ENCODE results near the gene NCKAP1. TPM values are rescaled to one million over a fixed set of nuclear protein-coding genes. Genes with fewer than 3 reads are reported as not detected.
"Not testable (repeated sequence)": the region's sequence is repeated elsewhere in the genome, so short reads cannot be mapped to it uniquely, and the experiment has no call there.

The NCKAP1 gene
- total RNA-seq, 1 experiment from 2014 or later, result 79.4 TPM

DNA sequence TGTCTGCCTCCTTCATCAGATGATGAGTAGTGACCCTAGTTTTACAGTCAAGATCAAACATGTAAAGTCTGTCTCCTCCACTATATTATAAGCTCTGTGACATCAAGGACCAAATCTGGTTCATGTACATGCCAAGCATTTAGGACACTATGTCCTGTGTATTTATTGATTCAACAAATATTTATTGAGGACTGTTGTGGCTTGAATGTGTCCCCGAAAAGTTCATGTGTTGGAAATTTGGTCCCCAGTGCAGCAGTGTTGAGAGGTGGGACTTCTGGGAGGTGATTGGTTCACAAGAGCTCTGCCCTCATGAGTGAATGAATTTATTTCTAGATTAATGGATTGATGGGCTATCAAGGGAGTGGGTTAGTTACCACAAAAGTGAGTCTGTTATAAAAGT lies 125.2 kb downstream of the NCKAP1 start:
- no peak for DNase-seq (ENCODE audit: low read depth)

DNA sequence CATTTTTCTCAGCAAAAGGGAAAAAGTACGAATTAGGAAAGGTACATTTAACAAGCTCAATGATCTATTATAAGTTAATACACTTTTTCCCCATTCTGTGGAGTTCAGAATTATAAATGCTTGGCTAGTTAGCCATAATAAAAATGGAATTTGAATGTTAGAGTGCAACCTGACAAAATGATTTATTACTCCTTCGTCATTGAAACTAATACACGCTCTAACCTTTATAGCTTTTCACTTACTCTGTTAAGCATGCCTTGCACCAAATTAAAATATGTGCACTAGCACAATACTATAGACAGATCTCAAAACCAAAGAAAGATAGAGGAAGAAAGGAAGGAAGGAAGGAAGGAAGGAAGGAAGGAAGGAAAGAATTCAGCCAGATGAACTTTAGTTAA lies 125.7 kb downstream of the NCKAP1 start:
- DNase-seq (ENCODE audit: low read depth), result no peak

DNA sequence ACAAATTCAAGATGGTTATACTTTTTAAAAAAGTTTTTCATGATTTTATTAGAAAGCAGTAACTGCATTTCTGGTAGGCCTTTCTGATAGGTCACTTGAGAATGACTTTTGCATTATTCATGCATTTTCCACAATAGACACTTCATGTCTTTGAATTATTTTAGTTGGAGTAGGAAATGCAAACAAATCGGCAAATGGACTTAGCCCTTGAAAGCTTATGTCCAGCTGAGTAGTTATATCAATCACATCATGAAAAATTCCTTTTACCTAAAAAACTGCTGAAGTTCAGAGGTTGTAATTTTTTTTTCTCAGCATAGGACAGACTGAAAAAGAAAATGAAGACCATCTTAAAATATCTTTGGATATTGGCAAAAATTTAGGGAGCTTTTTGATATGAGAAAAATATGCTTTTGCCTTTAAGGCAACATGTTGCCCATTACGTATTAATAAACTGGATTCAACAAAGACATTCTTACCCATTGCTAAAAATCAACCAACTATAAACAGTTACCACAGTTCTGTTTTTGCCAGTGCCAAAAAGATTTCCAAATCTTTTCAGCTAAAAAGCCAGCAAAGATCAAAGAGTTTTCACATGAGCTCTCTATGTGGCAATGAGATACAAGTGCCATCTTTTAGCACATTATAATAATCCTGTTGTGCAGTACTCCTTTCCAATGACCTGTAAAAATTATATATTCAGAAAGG lies 126.3 kb downstream of the NCKAP1 start:
- DNase-seq (ENCODE audit: low read depth), result no peak

DNA sequence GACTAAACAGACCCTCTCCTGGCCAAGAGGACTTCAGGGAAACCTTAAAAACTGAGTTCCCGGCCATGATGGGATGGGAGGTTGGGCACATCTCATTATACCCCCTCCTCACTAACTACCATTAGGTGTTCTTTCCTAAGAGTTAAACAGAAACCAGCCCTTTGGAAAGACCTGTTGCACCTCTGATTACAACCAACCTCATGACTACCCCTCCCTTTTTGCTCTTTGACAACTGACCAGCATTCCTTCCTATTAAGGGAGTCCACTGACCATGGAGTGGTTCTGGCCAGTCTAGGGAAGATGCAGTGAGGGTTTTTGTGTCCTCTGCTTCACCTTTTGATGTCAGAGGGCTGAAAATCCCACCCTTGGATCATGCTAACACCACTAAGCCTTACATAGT lies 127.3 kb downstream of the NCKAP1 start:
- no peak for DNase-seq (ENCODE audit: low read depth)

DNA sequence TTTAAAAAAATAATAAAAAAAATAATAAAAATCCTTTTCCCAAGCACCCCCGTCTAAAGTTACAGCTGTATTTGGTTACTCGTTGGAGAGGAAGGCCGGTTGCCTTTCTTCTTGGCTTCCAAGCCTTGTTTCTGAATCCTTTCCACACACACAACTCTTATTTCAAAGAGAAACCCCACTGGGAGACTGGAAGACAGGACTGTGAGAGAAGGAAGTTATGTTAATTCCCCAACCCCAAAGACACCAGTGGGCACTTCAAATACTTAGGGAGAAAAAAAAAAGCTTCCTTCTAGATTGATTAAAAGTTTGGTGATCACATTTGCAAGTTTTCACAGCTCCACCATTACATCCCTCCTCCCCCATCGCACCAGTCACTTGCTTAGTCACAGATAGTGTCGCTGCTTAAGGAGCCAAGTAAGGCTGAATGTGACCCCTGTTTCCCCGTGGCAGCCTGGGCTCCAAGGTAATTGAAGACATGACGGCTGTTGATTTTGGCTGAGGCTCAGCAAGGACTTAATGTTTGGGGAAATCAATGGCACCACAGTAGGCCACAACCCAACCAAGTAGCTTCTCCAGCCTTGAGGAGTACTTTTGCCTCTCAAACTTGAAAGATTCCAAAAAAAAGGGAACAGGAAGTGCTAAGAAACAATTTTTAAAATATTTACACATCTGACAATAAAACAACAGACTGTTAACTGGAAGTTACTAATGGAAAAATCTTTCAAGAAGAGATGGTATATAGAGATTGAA lies 131.0 kb downstream of the NCKAP1 start:
- peak; percentile 19 for DNase-seq (ENCODE audit: low read depth)

DNA sequence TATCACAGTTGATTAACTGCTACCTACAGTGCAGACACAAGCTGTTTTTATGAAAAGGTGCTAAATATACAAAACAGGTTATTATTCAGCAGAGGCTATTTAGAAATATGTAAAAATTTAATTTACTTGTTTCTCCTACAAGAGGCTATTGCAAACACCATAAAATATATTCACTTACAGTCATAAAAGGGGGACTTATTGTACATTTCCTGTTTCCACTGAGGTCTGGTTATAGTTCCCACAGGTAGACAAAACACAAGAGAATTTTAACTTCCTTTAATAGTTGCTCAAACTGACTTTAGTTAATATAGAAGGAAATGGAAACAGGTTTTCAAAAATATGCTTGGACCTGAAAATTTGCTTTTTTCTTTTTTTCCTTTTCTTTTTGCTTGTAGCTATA lies 131.8 kb downstream of the NCKAP1 start:
- DNase-seq (ENCODE audit: low read depth), result no peak

DNA sequence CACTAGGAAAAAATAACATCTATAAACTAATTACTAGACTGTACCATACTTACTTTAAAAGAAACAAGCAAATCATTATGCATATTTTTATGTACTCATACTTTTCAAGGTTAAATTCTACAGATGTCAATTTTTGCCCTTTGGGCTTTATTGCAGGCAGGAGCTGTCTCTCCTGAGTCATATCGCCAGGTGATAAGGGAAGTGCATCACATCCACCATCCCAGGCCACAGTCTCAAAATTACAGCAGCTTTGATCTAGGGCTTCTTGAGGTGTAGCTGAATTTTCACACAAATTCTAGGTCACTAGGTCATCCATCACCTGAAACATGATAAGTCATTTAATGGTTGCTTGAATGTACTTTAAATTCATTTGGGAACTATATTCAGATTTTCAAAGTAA lies 133.4 kb downstream of the NCKAP1 start:
- no peak for DNase-seq (ENCODE audit: low read depth)

DNA sequence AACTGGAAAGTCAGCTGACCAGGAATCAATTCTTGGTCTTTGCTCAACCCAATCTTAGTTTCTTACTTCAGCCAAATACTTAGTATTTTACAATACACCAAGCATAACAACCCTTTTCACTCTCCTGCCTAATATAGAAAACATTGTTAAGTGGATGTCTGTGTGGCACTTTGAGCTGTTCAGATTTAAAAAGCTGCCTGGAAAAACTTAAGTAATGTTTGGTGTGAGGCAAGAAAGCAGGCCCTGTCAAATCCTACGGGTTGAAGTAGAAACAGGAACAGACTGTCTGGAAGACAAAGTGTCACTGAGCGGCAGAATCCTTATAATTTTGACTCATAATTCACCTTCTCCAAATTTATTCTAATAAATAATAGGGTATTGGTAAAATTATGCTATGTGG lies 134.7 kb downstream of the NCKAP1 start:
- DNase-seq (ENCODE audit: low read depth), result no peak

DNA sequence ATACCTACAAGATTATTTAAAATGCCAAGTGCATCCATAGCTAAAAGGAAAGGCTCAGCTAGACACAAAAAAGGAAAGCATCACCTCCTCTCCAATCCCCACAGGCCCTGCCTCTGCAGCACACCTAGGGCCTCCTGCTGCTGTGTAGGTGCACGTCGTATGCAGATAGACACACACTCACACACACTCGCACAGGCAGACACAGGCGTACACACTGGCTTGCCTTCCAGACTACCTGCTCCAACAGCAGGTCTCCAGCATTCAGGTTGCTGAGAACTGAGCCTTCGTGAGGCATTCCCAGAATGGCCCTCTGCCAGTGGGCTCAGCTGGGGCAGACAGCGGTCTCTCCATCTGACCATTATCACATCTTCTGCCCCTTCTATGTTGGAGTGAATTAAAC lies 136.5 kb downstream of the NCKAP1 start:
- DNase-seq (ENCODE audit: low read depth), result no peak

DNA sequence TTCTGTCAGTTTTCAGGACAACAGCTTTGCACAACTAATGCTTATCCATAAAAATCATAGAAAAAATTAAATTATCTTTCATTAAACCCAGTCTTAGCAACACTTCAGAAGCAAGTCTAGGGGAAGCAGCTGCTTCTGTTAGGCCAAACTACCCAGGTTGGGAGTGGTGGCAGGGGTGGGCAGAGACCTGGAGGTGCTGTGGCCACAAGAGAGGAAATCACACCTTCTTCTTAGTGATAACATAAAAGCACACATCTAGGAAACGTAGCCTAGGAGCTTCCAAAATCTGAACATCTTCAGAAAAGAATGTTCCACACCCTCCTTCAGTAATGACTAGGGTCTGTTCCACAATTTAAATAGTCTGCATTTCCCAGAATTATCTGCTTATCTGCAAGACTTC lies 139.5 kb downstream of the NCKAP1 start:
- no peak for DNase-seq (ENCODE audit: low read depth)

DNA sequence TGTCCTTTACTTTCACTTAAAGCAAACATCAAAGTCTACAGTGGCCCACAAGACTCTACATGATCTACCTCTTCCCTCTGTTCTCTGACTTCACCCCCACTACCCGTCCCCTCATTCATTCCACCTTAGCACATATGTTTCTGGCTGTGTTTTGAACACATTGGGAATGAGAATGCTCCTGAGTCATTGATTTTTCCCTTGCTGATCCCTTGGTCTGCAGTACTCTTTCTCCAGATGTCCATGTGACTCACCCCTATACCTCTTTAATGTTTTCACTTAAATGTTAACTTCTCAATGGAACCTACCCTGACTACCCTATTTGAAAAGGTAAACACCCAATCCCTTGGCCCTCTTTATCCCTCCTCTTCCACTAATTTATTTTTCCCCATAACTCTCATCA lies 141.1 kb downstream of the NCKAP1 start:
- peak; percentile 82 for DNase-seq (ENCODE audit: low read depth)

DNA sequence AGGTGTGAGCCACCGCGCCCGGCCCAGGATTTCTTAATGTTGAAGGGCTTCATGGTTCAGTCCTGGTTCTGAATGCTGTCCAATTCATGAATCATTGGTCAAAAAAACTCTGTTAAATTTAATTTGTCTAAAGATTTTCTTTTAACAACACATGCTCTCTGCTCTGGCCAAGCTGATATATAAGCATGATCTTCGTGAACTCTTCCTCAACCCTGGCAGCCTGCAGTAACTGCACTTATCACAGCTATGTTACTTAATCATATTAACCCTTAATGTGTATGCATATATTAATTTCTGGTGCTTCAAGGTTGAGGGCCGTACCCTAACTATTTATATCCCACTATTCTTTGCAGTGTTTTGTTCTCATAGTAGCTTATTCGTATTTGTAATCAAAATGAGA lies 142.5 kb downstream of the NCKAP1 start:
- no peak for DNase-seq (ENCODE audit: low read depth)

DNA sequence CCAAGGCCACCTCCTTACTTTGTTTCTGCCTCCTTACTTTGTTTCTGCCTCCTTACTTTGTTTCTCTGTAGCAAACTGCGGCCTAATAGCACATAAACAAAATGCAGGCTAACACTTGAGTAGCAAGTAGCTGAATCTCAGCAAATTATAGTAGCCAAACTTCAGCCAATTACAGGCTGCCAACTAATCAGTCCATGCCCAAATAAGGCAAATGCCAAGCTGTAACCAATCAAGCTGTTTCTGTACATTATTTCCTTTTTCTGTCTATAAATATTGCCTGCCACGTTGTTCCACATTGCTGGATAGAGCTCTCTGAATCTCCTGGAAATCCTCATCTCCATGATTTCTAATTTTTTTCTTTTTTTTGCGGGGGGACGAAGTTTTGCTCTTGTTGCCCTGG lies 143.1 kb downstream of the NCKAP1 start:
- DNase-seq (ENCODE audit: low read depth), result no peak

DNA sequence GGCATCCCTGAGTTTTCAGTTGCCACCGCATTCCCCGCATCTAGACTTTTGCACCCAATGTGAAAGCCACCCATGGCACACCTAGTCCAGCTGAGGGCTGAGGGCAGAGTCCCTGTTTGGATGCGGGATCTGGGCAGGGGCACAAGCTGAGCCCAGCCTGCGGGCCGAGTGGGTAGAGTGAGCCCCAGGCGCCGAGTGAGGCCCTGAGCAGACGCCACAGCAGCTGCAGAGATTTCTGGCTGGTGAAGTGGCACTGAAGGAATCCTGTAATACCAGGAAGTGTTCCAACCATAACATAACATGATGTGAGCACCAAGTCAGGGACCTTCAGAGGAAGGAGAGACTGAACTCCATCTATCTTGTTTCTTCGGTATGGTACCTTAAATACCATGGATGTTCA lies 144.1 kb downstream of the NCKAP1 start:
- no peak for DNase-seq (ENCODE audit: low read depth)

DNA sequence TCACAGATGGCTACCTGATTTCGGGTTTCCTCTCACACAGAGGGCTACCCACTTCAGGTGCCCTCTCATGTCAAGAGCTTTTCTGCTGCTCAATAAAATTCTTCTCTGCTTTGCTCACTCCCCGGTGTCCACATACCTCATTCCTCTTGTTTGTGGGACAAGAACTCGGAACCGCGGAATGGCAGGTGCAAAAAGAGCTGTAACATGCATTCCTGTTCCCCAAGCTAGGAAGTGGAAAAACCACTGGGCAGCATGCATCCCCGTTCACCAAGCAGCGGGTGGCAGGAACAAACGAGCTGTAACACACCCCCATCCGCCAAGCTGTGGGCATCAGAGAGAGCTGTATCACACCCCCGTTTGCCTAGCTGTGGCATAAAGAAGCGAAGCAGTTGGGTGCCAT lies 144.6 kb downstream of the NCKAP1 start:
- no peak for DNase-seq (ENCODE audit: low read depth)

DNA sequence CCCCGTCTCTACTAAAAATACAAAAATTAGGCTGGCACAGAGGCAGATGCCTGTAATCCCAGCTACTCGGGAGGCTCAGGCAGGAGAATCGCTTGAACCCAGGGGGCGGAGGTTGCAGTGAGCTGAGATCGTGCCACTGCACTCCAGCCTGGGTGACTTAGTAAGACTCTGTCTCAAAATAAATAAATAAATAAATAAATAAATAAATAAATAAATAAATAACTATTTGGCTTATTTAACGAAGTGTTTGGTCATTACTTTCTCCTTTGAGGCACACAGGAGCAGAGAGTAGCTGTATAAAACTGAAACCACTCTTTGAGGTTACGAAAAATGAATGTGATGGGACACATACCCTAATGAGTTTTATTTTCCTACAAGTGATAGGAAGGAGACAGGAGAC lies 145.2 kb downstream of the NCKAP1 start:
- DNase-seq (ENCODE audit: low read depth), result not testable (repeated sequence)

DNA sequence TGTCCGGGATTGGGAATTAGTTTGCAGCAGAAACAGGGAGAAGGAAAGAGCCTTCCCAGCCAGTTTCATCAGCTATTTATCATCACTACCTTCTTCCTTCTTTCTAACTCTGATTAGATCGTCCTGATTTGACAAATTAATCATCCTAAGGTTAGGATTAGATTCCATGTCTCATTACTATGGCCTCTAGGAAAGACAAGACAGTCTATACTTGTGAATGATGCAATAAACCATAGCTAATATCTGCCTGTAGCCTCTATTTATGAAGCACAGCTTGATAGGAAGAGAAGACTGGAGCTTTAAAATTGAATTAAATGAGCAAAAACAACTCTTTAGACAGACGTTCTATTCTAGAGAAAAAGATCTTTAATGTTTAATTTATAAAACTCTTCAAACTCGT lies 146.6 kb downstream of the NCKAP1 start:
- DNase-seq (ENCODE audit: low read depth), result no peak

DNA sequence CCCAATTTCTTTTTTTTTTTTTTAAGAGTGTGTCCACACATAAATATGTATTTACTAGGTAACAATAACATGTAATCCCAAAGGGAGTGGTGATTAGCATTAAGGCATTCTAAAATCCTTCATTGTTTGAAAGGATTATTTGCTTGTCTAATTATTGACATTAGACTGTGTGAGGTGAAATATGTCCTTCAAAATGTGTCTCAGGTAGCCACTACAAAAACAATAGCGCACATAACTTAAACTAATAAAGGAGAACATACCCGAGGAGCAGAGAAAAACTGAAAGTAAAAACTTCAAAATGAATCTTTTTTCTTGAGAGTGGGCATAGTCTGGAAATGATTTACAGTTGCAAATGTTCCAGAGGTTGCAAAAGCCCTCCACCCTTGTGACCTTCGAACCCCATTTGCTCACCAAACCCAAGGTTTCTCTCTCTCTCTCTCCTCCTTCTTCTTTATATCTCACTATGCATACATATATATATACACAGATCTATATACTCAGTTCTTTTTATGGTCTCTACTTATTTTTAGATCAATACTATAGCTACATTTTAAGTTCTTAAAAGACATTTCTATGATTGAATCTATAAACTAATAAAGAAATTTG lies 147.4 kb downstream of the NCKAP1 start:
- DNase-seq (ENCODE audit: low read depth), result no peak

DNA sequence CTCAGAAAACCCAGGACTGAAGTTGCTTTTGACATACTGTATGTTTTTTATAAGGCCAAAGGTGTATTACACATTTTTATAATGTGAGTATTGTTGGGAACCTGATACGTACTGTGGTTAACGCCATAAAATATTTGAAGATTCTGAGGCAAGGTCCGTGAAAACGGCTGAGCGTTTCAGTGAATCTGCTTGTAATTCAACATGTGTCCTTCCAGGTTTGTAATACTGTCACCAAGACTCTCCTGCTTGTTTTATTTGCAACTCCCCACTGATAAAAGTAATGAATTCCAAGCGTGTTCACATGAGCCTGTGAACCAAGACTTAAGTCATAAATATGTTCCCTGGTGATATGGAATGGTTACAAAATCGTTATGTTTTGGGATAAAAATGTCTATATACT lies 148.0 kb downstream of the NCKAP1 start:
- no peak for DNase-seq (ENCODE audit: low read depth)

DNA sequence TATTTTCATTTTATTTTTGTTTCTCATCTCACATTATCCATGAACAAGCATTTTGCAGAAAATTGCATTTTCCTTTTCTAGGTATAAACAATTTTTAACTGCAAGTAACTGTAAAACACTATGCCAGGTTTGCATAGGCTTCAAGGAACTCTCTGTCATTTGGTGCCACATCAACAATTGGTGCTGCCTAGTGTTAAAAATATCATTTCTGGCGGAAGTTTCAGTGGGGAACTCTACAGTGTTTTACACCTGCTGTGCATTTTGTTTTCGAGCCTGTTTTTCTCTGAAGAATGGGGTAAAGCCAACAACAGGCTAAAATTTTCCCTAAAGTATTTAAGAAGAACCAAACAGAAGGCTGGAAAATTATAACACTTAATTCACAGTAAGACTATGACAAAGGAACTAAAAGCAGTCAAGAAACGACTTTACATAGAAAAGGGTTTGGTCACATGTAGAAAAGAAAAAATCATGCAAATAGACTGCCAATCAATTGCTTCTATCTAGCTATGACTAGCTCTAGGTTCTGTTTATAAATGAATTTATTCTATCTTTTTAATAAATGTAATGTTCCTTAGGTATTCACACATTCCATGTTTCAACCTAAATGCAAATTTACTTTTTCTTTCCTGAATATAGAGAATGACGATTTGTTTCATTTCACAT lies 150.4 kb downstream of the NCKAP1 start:
- no peak for DNase-seq (ENCODE audit: low read depth)

DNA sequence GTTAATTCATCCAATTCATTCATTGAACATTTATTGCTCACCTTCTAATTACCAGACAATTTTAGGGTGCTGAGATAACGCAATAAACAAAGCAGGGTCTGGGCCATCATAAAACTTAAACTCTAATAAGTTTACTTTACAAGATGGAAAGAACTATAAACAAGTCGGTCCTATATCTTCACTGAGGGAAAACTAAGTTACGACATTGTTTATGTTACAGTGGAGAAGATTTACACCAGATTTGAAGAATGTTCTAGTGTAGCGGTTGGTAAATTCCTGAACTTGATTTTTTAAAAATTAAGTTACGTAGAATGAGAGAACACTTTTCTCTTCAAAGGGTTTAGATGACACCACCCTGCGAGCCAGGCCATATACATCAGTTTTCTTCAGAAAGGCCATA lies 151.2 kb downstream of the NCKAP1 start:
- no peak for DNase-seq (ENCODE audit: low read depth)

DNA sequence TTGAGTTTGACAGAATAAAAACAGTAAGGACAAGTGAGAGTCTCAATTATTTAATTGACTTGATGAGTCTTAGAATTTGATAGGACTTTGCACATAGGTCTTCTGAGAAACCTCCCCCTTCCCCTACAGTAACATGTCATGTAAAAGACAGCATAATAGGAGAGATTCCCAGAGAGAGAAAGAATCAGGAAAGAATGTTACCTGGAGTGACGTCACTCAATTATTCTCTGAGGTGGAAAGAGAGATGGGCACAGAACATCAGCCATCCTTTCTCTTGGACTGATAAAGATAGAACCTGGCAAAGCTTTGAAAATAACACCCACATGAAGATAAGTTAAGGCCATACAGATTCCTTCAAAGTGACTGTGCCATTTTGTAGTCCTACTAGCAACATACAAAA lies 152.5 kb downstream of the NCKAP1 start:
- DNase-seq (ENCODE audit: low read depth), result no peak

Measured in HT1080 (cell line).